Measurements from ENCODE around the gene NINJ1.

DNA sequence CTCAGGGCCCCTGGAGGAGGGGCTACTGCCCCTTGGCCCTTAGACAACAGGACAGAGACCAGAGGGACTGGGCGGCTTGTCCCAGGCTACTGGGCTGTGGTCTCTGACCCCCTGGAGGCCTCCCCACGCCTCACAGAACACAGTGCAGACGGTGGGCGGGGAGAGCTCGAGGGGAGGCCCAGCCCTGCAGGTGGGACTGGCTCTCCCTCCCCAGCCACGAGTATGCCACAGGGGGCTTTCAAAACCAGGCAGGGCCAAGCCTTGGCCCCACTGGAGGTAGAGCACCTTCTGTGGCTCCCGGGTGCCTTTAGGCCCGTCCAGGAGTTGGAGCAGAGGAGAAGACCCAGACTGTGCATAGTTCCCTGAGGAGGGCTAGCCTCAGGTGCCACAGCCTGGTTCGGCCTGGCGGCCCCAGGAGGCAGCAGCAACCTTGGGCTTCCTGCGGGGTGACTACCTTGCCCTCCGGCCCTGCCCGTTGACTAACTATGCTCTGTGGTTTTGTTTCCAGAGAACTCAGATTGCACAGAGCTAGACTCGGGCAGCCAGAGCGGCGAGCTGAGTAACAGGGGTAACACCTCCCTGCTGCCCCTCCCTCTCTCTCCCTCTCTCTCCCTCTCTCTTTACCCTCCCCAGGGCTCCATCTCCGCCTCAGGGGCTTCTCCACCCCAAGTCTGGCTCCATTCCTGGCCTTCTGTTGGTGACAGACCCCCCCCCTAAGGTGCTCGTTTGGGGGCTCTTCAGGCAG, 22.5 kb downstream of the NINJ1 start:
- TF ChIP-seq, protein P1, sequence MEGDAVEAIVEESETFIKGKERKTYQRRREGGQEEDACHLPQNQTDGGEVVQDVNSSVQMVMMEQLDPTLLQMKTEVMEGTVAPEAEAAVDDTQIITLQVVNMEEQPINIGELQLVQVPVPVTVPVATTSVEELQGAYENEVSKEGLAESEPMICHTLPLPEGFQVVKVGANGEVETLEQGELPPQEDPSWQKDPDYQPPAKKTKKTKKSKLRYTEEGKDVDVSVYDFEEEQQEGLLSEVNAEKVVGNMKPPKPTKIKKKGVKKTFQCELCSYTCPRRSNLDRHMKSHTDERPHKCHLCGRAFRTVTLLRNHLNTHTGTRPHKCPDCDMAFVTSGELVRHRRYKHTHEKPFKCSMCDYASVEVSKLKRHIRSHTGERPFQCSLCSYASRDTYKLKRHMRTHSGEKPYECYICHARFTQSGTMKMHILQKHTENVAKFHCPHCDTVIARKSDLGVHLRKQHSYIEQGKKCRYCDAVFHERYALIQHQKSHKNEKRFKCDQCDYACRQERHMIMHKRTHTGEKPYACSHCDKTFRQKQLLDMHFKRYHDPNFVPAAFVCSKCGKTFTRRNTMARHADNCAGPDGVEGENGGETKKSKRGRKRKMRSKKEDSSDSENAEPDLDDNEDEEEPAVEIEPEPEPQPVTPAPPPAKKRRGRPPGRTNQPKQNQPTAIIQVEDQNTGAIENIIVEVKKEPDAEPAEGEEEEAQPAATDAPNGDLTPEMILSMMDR (IDR thresholded peaks at IDR 0.05) = no peak
- no peak for TF ChIP-seq POLR2AphosphoS5 (IDR thresholded peaks at IDR 0.05; ENCODE audit: low read depth, low read length)
